ENCODE measurements around the gene RNPEPL1. TPM values are rescaled to one million over a fixed set of nuclear protein-coding genes. Genes with fewer than 3 reads are reported as not detected.
A peak's percentile ranks its signal among the peaks of the same experiment; 100 is the strongest.

RNPEPL1 gene
- total RNA-seq, 1 experiment from 2014 or later = 80.6 TPM

- H3K27me3 Mint-ChIP-seq (ENCODE audit: unreplicated experiment) = no peaks in the 10 kb centered on the region
- no peak overlapping the region for H3K4me3 Mint-ChIP-seq (ENCODE audit: low read depth, unreplicated experiment)
- TSS peak; percentile 18 for BruUV-seq (replicated peaks)
- peaks cover 32% of the 10 kb centered on the region for H3K4me1 Mint-ChIP-seq (ENCODE audit: low read depth, unreplicated experiment)
- H3K27ac Mint-ChIP-seq (ENCODE audit: unreplicated experiment) = no peak overlapping the region
- no peak for TF ChIP-seq CTCF (IDR thresholded peaks at IDR 0.05; ENCODE audit: unreplicated experiment)
- no peak for DNase-seq
- peaks cover 81% of the 10 kb centered on the region for H3K36me3 Mint-ChIP-seq (ENCODE audit: insufficient read depth, unreplicated experiment)
- no peaks in the 10 kb centered on the region for H3K9me3 Mint-ChIP-seq (ENCODE audit: low read depth, unreplicated experiment)
- intact Hi-C loops (cut with micrococcal nuclease; ENCODE audit: unreplicated experiment) = no loop called here
- CTCF ChIA-PET = no interaction called here
Measured at GRCh38 chr2:240577281-240578109, 9.2 kb downstream of the RNPEPL1 start.

DNA sequence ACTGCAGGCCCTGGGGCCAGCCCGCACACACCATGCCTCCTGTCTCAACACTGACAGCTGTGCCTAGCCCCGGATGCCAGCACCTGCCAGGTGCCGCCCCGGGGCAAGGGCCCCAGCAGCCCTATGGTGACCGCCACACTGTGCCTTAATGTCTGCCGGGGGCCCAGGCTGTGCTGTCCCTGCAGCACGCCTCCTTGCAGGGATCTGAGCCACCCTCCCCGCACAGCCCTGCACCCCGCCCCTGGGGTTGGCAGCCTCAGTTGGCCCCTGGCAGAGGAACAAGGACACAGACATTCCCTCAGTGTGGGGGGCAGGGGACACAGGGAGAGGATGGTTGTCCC lies 9.8 kb downstream of the RNPEPL1 start:
- TF ChIP-seq CTCF (IDR thresholded peaks at IDR 0.05; ENCODE audit: unreplicated experiment) = no peak
- H3K4me1 Mint-ChIP-seq (ENCODE audit: low read depth, unreplicated experiment) = peaks cover 38% of the 10 kb centered on the region
- H3K4me3 Mint-ChIP-seq (ENCODE audit: low read depth, unreplicated experiment) = no peak overlapping the region
- H3K27me3 Mint-ChIP-seq (ENCODE audit: unreplicated experiment) = no peaks in the 10 kb centered on the region
- DNase-seq = no peak
- no TSS peak for BruUV-seq (replicated peaks)
- intact Hi-C loops (cut with micrococcal nuclease; ENCODE audit: unreplicated experiment) = no loop called here
- peaks cover 76% of the 10 kb centered on the region for H3K36me3 Mint-ChIP-seq (ENCODE audit: insufficient read depth, unreplicated experiment)
- H3K27ac Mint-ChIP-seq (ENCODE audit: unreplicated experiment) = no peak overlapping the region
- no peaks in the 10 kb centered on the region for H3K9me3 Mint-ChIP-seq (ENCODE audit: low read depth, unreplicated experiment)
- CTCF ChIA-PET = no interaction called here

GRCh38 chr2:240578488-240578887 lies 10.2 kb downstream of the RNPEPL1 start:
- H3K36me3 Mint-ChIP-seq (ENCODE audit: insufficient read depth, unreplicated experiment) = peaks cover 74% of the 10 kb centered on the region
- intact Hi-C loops (cut with micrococcal nuclease; ENCODE audit: unreplicated experiment) = no loop called here
- peaks cover 38% of the 10 kb centered on the region for H3K4me1 Mint-ChIP-seq (ENCODE audit: low read depth, unreplicated experiment)
- no peaks in the 10 kb centered on the region for H3K9me3 Mint-ChIP-seq (ENCODE audit: low read depth, unreplicated experiment)
- peak overlapping the region; percentile 91 for H3K27ac Mint-ChIP-seq (ENCODE audit: unreplicated experiment)
- no peak for TF ChIP-seq CTCF (IDR thresholded peaks at IDR 0.05; ENCODE audit: unreplicated experiment)
- H3K4me3 Mint-ChIP-seq (ENCODE audit: low read depth, unreplicated experiment) = no peak overlapping the region
- no TSS peak for BruUV-seq (replicated peaks)
- H3K27me3 Mint-ChIP-seq (ENCODE audit: unreplicated experiment) = no peaks in the 10 kb centered on the region
- DNase-seq = no peak
- CTCF ChIA-PET = no interaction called here

GRCh38 chr2:240579071-240579762 lies 10.9 kb downstream of the RNPEPL1 start:
- no TSS peak for BruUV-seq (replicated peaks)
- CTCF ChIA-PET = interaction anchor here (1.0 to 2.0 kb wide), 8 partner anchors 9 to 261 kb away, joined by 3 to 38 read pairs (median 7); partner anchors contain the start of gene ANKMY1
- Mint-ChIP-seq H3K4me3 (ENCODE audit: low read depth, unreplicated experiment) (peak overlapping the region; percentile 59), H3K27ac (ENCODE audit: unreplicated experiment) (peak overlapping the region; percentile 91), H3K36me3 (ENCODE audit: insufficient read depth, unreplicated experiment) (peaks cover 72% of the 10 kb centered on the region), H3K27me3 (ENCODE audit: unreplicated experiment) (no peaks in the 10 kb centered on the region), H3K9me3 (ENCODE audit: low read depth, unreplicated experiment) (no peaks in the 10 kb centered on the region), H3K4me1 (ENCODE audit: low read depth, unreplicated experiment) (peaks cover 38% of the 10 kb centered on the region)
- intact Hi-C loops (cut with micrococcal nuclease; ENCODE audit: unreplicated experiment) = no loop called here
- TF ChIP-seq CTCF (IDR thresholded peaks at IDR 0.05; ENCODE audit: unreplicated experiment) = no peak
- DNase-seq = no peak
